Colonic mucosa (tissue), 4 donors: ENCODE results near the gene CNFN. TPM values are rescaled to one million over a fixed set of nuclear protein-coding genes. Genes with fewer than 3 reads are reported as not detected.

Experiments
- DNase-seq: peaks from one replicate; pipeline ENCODE4 v3.0.0-alpha.2; 2020
- H3K27ac ChIP-seq: fragments of 200-600 bp; one replicate; pipeline ENCODE4 v1.8.0; 2021
- H3K27me3 ChIP-seq: fragments of 200-600 bp; one replicate; pipeline ENCODE4 v1.8.0; 2021
- H3K36me3 ChIP-seq: fragments of 200-600 bp; one replicate; pipeline ENCODE4 v1.8.0; 2021
- H3K4me1 ChIP-seq: fragments of 200-600 bp; one replicate; pipeline ENCODE4 v1.8.0; 2021; ENCODE audit warnings: mild to moderate bottlenecking
- H3K4me3 ChIP-seq: fragments of 200-600 bp; one replicate; pipeline ENCODE4 v1.8.0; 2021
- H3K9ac ChIP-seq, 2 donors: one replicate each; pipeline ENCODE4 v1.7.0; 2013; ENCODE audit warnings: control low read depth in 2 of 2, low read depth in 2 of 2, low read length in 2 of 2
- H3K9me3 ChIP-seq: fragments of 200-600 bp; one replicate; pipeline ENCODE4 v1.8.0; 2021
- CTCF ChIP-seq: fragments of 200-600 bp; IDR thresholded peaks from one replicate; pipeline ENCODE4 v1.8.0; 2022; ENCODE audit warnings: antibody characterized with exemption, mild to moderate bottlenecking
- intact Hi-C: fragments of 100-400 bp; cut with DNase I; formaldehyde crosslinking; loops from one replicate; pipeline ENCODE4 v1.14.1; 2022
- total RNA-seq, 2 donors: library from RNA; stranded (reverse); fragmentation: NEBNext Ultra II Directional in 1 of 2; extraction: Animal tissue kit (Norgen Biotek cat#: 25700) in 1 of 2; gene quantifications; one replicate each; pipeline ENCODE4 v1.2.1, GENCODE V29; 2021
- donor health status: healthy.
- donor health status: DM: no; HTN: no; CAD: no.
- donor health status: DM: no; HTN: no; CAD: no.

CNFN gene
- total RNA-seq, 2 donors from 2014 or later: 4.7 to 5.5 TPM

DNA sequence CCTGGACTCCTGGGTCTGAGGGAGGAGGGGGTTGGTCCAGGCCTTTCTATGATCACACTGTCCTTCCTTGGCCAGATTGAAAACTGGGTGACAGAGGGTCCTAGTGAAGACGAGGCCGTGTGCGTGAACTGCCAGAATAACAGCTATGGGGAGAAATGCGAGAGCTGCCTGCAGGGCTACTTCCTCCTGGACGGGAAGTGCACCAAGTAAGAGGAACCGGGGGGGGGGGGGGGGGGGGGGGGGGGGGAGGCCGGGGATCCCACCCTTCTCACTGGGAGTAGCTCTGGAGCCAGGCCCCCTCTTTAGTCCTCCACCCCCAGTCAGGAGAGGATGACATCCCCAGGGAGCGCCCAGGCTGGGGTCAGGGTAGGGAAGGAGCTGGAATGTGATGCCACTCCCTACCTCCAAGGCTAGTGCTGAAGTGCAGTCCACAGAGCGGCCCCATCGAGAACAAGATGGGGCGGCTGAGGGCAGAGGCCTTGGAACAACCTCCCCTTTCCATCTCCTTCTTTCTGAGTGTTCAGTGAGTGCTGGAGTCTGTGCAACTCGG, 19.4 kb downstream of the CNFN start:
- H3K4me3 ChIP-seq: no peak overlapping the region
- H3K9me3 ChIP-seq: no peaks in the 10 kb centered on the region
- intact Hi-C loops: no loop called here
- no peak for DNase-seq
- no peaks in the 10 kb centered on the region for H3K27me3 ChIP-seq
- no peak overlapping the region for H3K27ac ChIP-seq
- TF ChIP-seq CTCF: no peak
- no peak overlapping the region for H3K9ac ChIP-seq
- H3K36me3 ChIP-seq: no peaks in the 10 kb centered on the region
- H3K4me1 ChIP-seq: no peaks in the 10 kb centered on the region

- DNase-seq: no peak
- no peaks in the 10 kb centered on the region for H3K27me3 ChIP-seq
- H3K9me3 ChIP-seq: no peaks in the 10 kb centered on the region
- H3K4me1 ChIP-seq: no peaks in the 10 kb centered on the region
- no peak overlapping the region for H3K27ac ChIP-seq
- no peak overlapping the region for H3K4me3 ChIP-seq
- no peak for TF ChIP-seq CTCF
- H3K9ac ChIP-seq: no peak overlapping the region
- H3K36me3 ChIP-seq: no peaks in the 10 kb centered on the region
- intact Hi-C loops: no loop called here
These were observed 20.0 kb downstream of the CNFN start for GRCh38 chr19:42370068-42370520.

DNA sequence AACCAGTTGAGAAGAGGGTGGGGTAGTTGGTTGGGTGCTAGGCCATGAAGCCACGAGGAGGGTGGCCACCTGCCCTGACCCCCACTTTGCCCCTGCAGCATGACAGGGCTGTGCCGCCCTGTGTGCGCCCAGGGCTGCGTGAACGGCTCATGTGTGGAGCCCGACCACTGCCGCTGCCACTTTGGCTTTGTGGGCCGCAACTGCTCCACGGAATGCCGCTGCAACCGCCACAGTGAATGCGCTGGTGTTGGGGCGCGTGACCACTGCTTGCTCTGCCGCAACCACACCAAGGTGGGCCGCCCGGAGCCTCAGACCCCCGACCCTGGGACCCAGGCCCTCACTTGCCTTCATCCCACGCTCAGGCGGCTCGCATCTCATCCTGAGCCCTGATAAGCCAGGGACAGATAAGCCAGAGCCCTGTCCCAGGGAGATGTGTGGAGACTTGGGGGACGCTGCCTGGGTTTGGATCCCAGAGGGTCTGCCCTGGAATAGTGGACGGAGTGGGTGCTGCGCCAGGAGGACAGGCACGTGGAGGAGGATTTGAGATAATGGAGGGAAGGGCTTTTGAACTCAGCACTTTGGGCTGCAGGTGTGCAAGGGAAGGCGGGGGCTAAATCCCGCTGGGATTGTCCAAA, 20.5 kb downstream of the CNFN start:
- intact Hi-C loops: no loop called here
- no peak for TF ChIP-seq CTCF
- H3K4me1 ChIP-seq: no peaks in the 10 kb centered on the region
- H3K27ac ChIP-seq: no peak overlapping the region
- H3K9ac ChIP-seq: no peak overlapping the region
- H3K9me3 ChIP-seq: no peaks in the 10 kb centered on the region
- H3K4me3 ChIP-seq: no peak overlapping the region
- H3K36me3 ChIP-seq: no peaks in the 10 kb centered on the region
- no peaks in the 10 kb centered on the region for H3K27me3 ChIP-seq
- DNase-seq: no peak

GRCh38 chr19:42368765-42369164, 21.3 kb downstream of the CNFN start:
- H3K36me3 ChIP-seq: no peaks in the 10 kb centered on the region

GRCh38 chr19:42368360-42368759, 21.7 kb downstream of the CNFN start:
- H3K9ac ChIP-seq: no peak overlapping the region
- H3K9me3 ChIP-seq: no peaks in the 10 kb centered on the region
- no peak overlapping the region for H3K27ac ChIP-seq
- H3K27me3 ChIP-seq: no peaks in the 10 kb centered on the region
- no peak for DNase-seq
- intact Hi-C loops: no loop called here
- no peaks in the 10 kb centered on the region for H3K36me3 ChIP-seq
- no peak overlapping the region for H3K4me3 ChIP-seq
- no peak for TF ChIP-seq CTCF
- no peaks in the 10 kb centered on the region for H3K4me1 ChIP-seq

More at GRCh38 chr19:42368765-42369164, 21.3 kb downstream of the CNFN start:
- Histone ChIP-seq H3K27me3 (no peaks in the 10 kb centered on the region), H3K9ac (no peak overlapping the region), H3K4me3 (no peak overlapping the region), H3K27ac (no peak overlapping the region), H3K4me1 (no peaks in the 10 kb centered on the region), H3K9me3 (no peaks in the 10 kb centered on the region)
- no peak for TF ChIP-seq CTCF
- DNase-seq: no peak
- intact Hi-C loops: no loop called here
